ENCODE results near the gene SAP30BP. TPM values are rescaled to one million over a fixed set of nuclear protein-coding genes. Genes with fewer than 3 reads are reported as not detected.

The SAP30BP gene
- total and polyA plus RNA-seq, 2 of the 13 experiments (the other 11 are each of a cell fraction or from before 2014, with no cell fraction given), result 67.7 to 99.4 TPM

GRCh38 chr17:75749545-75750389 lies 82.6 kb downstream of the SAP30BP start (continued):
- TF ChIP-seq, protein P1, sequence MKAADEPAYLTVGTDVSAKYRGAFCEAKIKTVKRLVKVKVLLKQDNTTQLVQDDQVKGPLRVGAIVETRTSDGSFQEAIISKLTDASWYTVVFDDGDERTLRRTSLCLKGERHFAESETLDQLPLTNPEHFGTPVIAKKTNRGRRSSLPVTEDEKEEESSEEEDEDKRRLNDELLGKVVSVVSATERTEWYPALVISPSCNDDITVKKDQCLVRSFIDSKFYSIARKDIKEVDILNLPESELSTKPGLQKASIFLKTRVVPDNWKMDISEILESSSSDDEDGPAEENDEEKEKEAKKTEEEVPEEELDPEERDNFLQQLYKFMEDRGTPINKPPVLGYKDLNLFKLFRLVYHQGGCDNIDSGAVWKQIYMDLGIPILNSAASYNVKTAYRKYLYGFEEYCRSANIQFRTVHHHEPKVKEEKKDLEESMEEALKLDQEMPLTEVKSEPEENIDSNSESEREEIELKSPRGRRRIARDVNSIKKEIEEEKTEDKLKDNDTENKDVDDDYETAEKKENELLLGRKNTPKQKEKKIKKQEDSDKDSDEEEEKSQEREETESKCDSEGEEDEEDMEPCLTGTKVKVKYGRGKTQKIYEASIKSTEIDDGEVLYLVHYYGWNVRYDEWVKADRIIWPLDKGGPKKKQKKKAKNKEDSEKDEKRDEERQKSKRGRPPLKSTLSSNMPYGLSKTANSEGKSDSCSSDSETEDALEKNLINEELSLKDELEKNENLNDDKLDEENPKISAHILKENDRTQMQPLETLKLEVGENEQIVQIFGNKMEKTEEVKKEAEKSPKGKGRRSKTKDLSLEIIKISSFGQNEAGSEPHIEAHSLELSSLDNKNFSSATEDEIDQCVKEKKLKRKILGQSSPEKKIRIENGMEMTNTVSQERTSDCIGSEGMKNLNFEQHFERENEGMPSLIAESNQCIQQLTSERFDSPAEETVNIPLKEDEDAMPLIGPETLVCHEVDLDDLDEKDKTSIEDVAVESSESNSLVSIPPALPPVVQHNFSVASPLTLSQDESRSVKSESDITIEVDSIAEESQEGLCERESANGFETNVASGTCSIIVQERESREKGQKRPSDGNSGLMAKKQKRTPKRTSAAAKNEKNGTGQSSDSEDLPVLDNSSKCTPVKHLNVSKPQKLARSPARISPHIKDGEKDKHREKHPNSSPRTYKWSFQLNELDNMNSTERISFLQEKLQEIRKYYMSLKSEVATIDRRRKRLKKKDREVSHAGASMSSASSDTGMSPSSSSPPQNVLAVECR (CRISPR knock-in tag; IDR thresholded peaks at IDR 0.05; ENCODE audit: borderline replicate concordance), result no peak
- peak; percentile 59 for TF ChIP-seq ZNF687 (CRISPR knock-in tag; IDR thresholded peaks at IDR 0.05)
- TF ChIP-seq, protein P2, sequence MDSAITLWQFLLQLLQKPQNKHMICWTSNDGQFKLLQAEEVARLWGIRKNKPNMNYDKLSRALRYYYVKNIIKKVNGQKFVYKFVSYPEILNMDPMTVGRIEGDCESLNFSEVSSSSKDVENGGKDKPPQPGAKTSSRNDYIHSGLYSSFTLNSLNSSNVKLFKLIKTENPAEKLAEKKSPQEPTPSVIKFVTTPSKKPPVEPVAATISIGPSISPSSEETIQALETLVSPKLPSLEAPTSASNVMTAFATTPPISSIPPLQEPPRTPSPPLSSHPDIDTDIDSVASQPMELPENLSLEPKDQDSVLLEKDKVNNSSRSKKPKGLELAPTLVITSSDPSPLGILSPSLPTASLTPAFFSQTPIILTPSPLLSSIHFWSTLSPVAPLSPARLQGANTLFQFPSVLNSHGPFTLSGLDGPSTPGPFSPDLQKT (CRISPR knock-in tag; IDR thresholded peaks at IDR 0.05; ENCODE audit: borderline replicate concordance), result no peak
- no peak for TF ChIP-seq ZNF775 (CRISPR knock-in tag; IDR thresholded peaks at IDR 0.05; ENCODE audit: borderline replicate concordance)
- no peak for TF ChIP-seq KLF9 (CRISPR knock-in tag; IDR thresholded peaks at IDR 0.05; ENCODE audit: low read depth)
- no peak; the same call in 1 of the 2 replicates for TF ChIP-seq KAT8 (CRISPR knock-in tag; IDR thresholded peaks at IDR 0.05)
- no peak for TF ChIP-seq NFRKB (IDR thresholded peaks at IDR 0.05)
- no peak for TF ChIP-seq EP300 (IDR thresholded peaks at IDR 0.05; ENCODE audit: low read depth in 2 of 2, low read length in 2 of 2)
- no peak for TF ChIP-seq EP300 (CRISPR knock-in tag; IDR thresholded peaks at IDR 0.05; ENCODE audit: borderline replicate concordance)
- TF ChIP-seq, protein P3, sequence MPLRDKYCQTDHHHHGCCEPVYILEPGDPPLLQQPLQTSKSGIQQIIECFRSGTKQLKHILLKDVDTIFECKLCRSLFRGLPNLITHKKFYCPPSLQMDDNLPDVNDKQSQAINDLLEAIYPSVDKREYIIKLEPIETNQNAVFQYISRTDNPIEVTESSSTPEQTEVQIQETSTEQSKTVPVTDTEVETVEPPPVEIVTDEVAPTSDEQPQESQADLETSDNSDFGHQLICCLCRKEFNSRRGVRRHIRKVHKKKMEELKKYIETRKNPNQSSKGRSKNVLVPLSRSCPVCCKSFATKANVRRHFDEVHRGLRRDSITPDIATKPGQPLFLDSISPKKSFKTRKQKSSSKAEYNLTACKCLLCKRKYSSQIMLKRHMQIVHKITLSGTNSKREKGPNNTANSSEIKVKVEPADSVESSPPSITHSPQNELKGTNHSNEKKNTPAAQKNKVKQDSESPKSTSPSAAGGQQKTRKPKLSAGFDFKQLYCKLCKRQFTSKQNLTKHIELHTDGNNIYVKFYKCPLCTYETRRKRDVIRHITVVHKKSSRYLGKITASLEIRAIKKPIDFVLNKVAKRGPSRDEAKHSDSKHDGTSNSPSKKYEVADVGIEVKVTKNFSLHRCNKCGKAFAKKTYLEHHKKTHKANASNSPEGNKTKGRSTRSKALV (CRISPR knock-in tag; IDR thresholded peaks at IDR 0.05), result 0 out of 2 replicates have a peak, but pooled peaks have one; percentile 38
- TF ChIP-seq, protein P4, sequence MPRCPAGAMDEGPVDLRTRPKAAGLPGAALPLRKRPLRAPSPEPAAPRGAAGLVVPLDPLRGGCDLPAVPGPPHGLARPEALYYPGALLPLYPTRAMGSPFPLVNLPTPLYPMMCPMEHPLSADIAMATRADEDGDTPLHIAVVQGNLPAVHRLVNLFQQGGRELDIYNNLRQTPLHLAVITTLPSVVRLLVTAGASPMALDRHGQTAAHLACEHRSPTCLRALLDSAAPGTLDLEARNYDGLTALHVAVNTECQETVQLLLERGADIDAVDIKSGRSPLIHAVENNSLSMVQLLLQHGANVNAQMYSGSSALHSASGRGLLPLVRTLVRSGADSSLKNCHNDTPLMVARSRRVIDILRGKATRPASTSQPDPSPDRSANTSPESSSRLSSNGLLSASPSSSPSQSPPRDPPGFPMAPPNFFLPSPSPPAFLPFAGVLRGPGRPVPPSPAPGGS (CRISPR knock-in tag; IDR thresholded peaks at IDR 0.05), result 0 out of 2 replicates have a peak, but pooled peaks have one; percentile 42
- 0 out of 2 replicates have a peak, but pooled peaks have one; percentile 24 for TF ChIP-seq TOPORS (CRISPR knock-in tag; IDR thresholded peaks at IDR 0.05)
- no peak for TF ChIP-seq ZNF263 (CRISPR knock-in tag; IDR thresholded peaks at IDR 0.05)
- no peak for TF ChIP-seq PCBP2 (optimal IDR thresholded peaks at IDR 0.05; ENCODE audit: low read depth, low read length, poor library complexity, severe bottlenecking)
- peak; percentile 70; the same call in 1 of the 2 replicates for TF ChIP-seq ZNF619 (CRISPR knock-in tag; IDR thresholded peaks at IDR 0.05)
